Testis (tissue), 2 donors: ENCODE data around the gene PYROXD2.

Experiments
- CTCF ChIP-seq, 3 experiments: fragments of 450-650 bp in 2 of 3; fragments of 200-600 bp in 1 of 3; sonication (generic) in 1 of 3; IDR thresholded peaks; one replicate each; pipeline ENCODE4 v1.5.1; 2016 to 2019; ENCODE audit warnings: antibody characterized with exemption in 3 of 3, mild to moderate bottlenecking in 2 of 3, moderate library complexity in 1 of 3
- POLR2A ChIP-seq: fragments of 450-650 bp; IDR thresholded peaks from one replicate; pipeline ENCODE4 v1.6.1; 2017; ENCODE audit warnings: antibody characterized with exemption, mild to moderate bottlenecking, moderate library complexity

- TF ChIP-seq CTCF (IDR thresholded peaks at IDR 0.05) (no peak), POLR2A (no peak)
Measured at GRCh38 chr10:98353170-98353569, 61.8 kb downstream of the PYROXD2 start.
